Measurements from ENCODE around the gene LMO4. TPM values are rescaled to one million over a fixed set of nuclear protein-coding genes. Genes with fewer than 3 reads are reported as not detected.

Gene LMO4
- total and polyA plus RNA-seq, 2 donors (not counting 1 experiment from before 2014, with no cell fraction given): 35.7 to 46.0 TPM

DNA sequence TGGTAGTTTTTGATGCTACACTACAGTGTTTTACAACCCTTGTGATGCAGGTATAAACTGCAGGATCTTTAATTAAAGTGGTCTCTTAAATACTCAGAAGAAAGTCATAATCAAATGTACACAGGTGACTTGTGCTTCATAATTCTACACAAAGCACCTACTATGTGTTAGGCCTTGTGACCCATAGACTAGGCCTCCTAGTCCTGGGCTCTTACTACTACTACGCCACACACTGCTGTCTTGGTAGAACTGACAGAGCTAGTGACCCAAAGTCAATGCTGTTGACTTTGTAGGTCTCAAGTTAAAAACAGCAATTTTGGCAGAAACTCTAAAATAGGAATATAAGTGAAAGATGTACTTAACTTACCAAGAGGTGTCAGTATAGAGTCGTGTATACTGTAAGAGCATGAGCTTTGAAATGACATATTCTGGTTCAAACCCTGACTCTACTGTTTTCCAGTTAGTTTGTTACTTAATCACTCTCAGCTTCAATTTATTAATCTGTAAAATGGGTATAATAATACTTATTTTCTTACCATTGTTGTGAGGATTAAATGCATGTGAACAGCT, 48.6 kb upstream of the LMO4 start:
- intact Hi-C loops (cut with micrococcal nuclease): no loop called here
- no peak overlapping the region for H3K4me3 Mint-ChIP-seq
- no peaks in the 10 kb centered on the region for H3K27me3 Mint-ChIP-seq
- DNase-seq (no peak), ATAC-seq (ENCODE audit: low read depth) (no peak)
- TF ChIP-seq, protein P1, sequence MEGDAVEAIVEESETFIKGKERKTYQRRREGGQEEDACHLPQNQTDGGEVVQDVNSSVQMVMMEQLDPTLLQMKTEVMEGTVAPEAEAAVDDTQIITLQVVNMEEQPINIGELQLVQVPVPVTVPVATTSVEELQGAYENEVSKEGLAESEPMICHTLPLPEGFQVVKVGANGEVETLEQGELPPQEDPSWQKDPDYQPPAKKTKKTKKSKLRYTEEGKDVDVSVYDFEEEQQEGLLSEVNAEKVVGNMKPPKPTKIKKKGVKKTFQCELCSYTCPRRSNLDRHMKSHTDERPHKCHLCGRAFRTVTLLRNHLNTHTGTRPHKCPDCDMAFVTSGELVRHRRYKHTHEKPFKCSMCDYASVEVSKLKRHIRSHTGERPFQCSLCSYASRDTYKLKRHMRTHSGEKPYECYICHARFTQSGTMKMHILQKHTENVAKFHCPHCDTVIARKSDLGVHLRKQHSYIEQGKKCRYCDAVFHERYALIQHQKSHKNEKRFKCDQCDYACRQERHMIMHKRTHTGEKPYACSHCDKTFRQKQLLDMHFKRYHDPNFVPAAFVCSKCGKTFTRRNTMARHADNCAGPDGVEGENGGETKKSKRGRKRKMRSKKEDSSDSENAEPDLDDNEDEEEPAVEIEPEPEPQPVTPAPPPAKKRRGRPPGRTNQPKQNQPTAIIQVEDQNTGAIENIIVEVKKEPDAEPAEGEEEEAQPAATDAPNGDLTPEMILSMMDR (IDR thresholded peaks at IDR 0.05): no peak
- no peak for TF ChIP-seq EZH2 (IDR thresholded peaks at IDR 0.05; ENCODE audit: borderline replicate concordance, insufficient read depth, low read depth, low read length, poor library complexity, severe bottlenecking)
- H3K27ac Mint-ChIP-seq: no peak overlapping the region
- no peaks in the 10 kb centered on the region for H3K9me3 Mint-ChIP-seq (ENCODE audit: insufficient read depth)
- Histone ChIP-seq H3K4me2 (replicated peaks; ENCODE audit: low read depth, low read length, poor library complexity, severe bottlenecking) (no peak overlapping the region), H2AFZ (ENCODE audit: insufficient read depth, low read depth, low read length, poor library complexity, severe bottlenecking) (no peak overlapping the region), H3K79me2 (ENCODE audit: control insufficient read depth, insufficient read depth, low read length) (no peaks in the 10 kb centered on the region), H3K27ac (ENCODE audit: low read length in 2 of 2) (no peak overlapping the region), H3K9ac (ENCODE audit: low read length) (no peak overlapping the region), H3K4me3 (ENCODE audit: control extremely low read depth in 1 of 5, extremely low read depth in 1 of 5, insufficient read depth in 1 of 5, low read depth in 2 of 5, low read length in 4 of 5) (no peak overlapping the region), H3K27me3 (replicated peaks in 1 of 4; ENCODE audit: control extremely low read depth in 1 of 4, control insufficient read depth in 3 of 4, insufficient read depth in 4 of 4, low read length in 3 of 4) (peaks cover 0 to 4% (median 0%) of the 10 kb centered on the region in 4 experiments), H4K20me1 (ENCODE audit: control insufficient read depth, insufficient read depth, low read length, poor library complexity, severe bottlenecking) (no peaks in the 10 kb centered on the region), H3K36me3 (replicated peaks in 1 of 2; ENCODE audit: control extremely low read depth in 1 of 2, control insufficient read depth in 1 of 2, extremely low read depth in 1 of 2, insufficient read depth in 2 of 2, low read length in 1 of 2) (no peaks in the 10 kb centered on the region), H3K4me1 (ENCODE audit: control insufficient read depth in 2 of 2, insufficient read depth in 2 of 2, low read length in 2 of 2) (no peaks in the 10 kb centered on the region), H3K9me3 (ENCODE audit: control extremely low read depth in 1 of 3, control insufficient read depth in 2 of 3, insufficient read depth in 1 of 3, low read length in 2 of 3) (no peaks in the 10 kb centered on the region)
- ChIA-PET CTCF (interaction anchor here (2.0 kb wide), 1 partner anchor 13 kb away, joined by 9 read pairs; no protein-coding TSS in a partner anchor), POLR2A (no interaction called here)
- no peaks in the 10 kb centered on the region for H3K4me1 Mint-ChIP-seq
- 86% methylated on average over 1 of the region's 2 CpGs for WGBS (ENCODE audit: insufficient coverage)

GRCh38 chr1:87284456-87285240, 44.0 kb upstream of the LMO4 start:
- Histone ChIP-seq H3K27ac (ENCODE audit: low read length in 2 of 2) (no peak overlapping the region), H3K4me3 (ENCODE audit: control extremely low read depth in 1 of 5, extremely low read depth in 1 of 5, insufficient read depth in 1 of 5, low read depth in 2 of 5, low read length in 4 of 5) (no peak overlapping the region), H4K20me1 (ENCODE audit: control insufficient read depth, insufficient read depth, low read length, poor library complexity, severe bottlenecking) (no peaks in the 10 kb centered on the region), H3K36me3 (replicated peaks in 1 of 2; ENCODE audit: control extremely low read depth in 1 of 2, control insufficient read depth in 1 of 2, extremely low read depth in 1 of 2, insufficient read depth in 2 of 2, low read length in 1 of 2) (no peaks in the 10 kb centered on the region), H3K4me1 (ENCODE audit: control insufficient read depth in 2 of 2, insufficient read depth in 2 of 2, low read length in 2 of 2) (no peaks in the 10 kb centered on the region), H3K9me3 (ENCODE audit: control extremely low read depth in 1 of 3, control insufficient read depth in 2 of 3, insufficient read depth in 1 of 3, low read length in 2 of 3) (no peaks in the 10 kb centered on the region), H3K27me3 (replicated peaks in 1 of 4; ENCODE audit: control extremely low read depth in 1 of 4, control insufficient read depth in 3 of 4, insufficient read depth in 4 of 4, low read length in 3 of 4) (peaks cover 0 to 5% (median 0%) of the 10 kb centered on the region in 4 experiments), H3K79me2 (ENCODE audit: control insufficient read depth, insufficient read depth, low read length) (no peaks in the 10 kb centered on the region), H3K4me2 (replicated peaks; ENCODE audit: low read depth, low read length, poor library complexity, severe bottlenecking) (no peak overlapping the region), H2AFZ (ENCODE audit: insufficient read depth, low read depth, low read length, poor library complexity, severe bottlenecking) (no peak overlapping the region), H3K9ac (ENCODE audit: low read length) (no peak overlapping the region)
- WGBS (ENCODE audit: insufficient coverage): 90% methylated on average over 12 of the region's 13 CpGs
- Mint-ChIP-seq H3K27me3 (peaks cover 2% of the 10 kb centered on the region), H3K9me3 (ENCODE audit: insufficient read depth) (no peaks in the 10 kb centered on the region), H3K4me3 (no peak overlapping the region), H3K4me1 (no peaks in the 10 kb centered on the region), H3K27ac (no peak overlapping the region)
- DNase-seq: no peak
- intact Hi-C loops (cut with micrococcal nuclease): no loop called here
- TF ChIP-seq, protein P1 (IDR thresholded peaks at IDR 0.05): no peak
- TF ChIP-seq EZH2 (IDR thresholded peaks at IDR 0.05; ENCODE audit: borderline replicate concordance, insufficient read depth, low read depth, low read length, poor library complexity, severe bottlenecking): no peak
- ATAC-seq (ENCODE audit: low read depth): no peak
- CTCF ChIA-PET: interaction anchor here (1.0 to 2.5 kb wide), 2 partner anchors 8 to 669 kb away, joined by 4 to 12 read pairs; no protein-coding TSS in a partner anchor
- POLR2A ChIA-PET: no interaction called here
